Ectodermal cell (in vitro differentiated cells): Measurements from ENCODE around the gene SKP1.

ENCODE experiments used
- H3K27ac ChIP-seq: 2 replicates; pipeline ENCODE4 v1.7.0; 2013; ENCODE audit warnings: mild to moderate bottlenecking, low read depth, low read length; ENCODE audit not compliant: insufficient read depth, poor library complexity, severe bottlenecking
- H3K27me3 ChIP-seq: 2 replicates; pipeline ENCODE4 v1.7.0; 2013; ENCODE audit warnings: mild to moderate bottlenecking, low read length; ENCODE audit not compliant: insufficient read depth, control insufficient read depth, poor library complexity, severe bottlenecking
- H3K36me3 ChIP-seq: one replicate; pipeline ENCODE4 v1.7.0; 2013; ENCODE audit warnings: low read length; ENCODE audit not compliant: control insufficient read depth, insufficient read depth
- H3K4me1 ChIP-seq: one replicate; pipeline ENCODE4 v1.7.0; 2013; ENCODE audit warnings: low read length; ENCODE audit not compliant: control insufficient read depth, insufficient read depth
- H3K4me3 ChIP-seq: 2 replicates; pipeline ENCODE4 v1.7.0; 2013; ENCODE audit warnings: low read depth, low read length, control low read depth; ENCODE audit not compliant: insufficient read depth
- H3K9me3 ChIP-seq: 2 replicates; pipeline ENCODE4 v1.7.0; 2013; ENCODE audit warnings: mild to moderate bottlenecking, low read length, moderate library complexity; ENCODE audit not compliant: control insufficient read depth
- WGBS, 2 experiments: methylation state at CpG; one replicate each; pipeline ENCODE4 v1.1.7; 2013; ENCODE audit warnings: missing lambda C conversion rate in 2 of 2; 5-methylcytosine and 5-hydroxymethylcytosine counted together

Gene SKP1

GRCh38 chr5:134151723-134152122, 25.0 kb downstream of the SKP1 start:
- whole genome bisulfite sequencing, 2 experiments = 95 to 97% methylated on average over 3 of the region's 3 CpGs
- no peak overlapping the region for H3K27ac ChIP-seq
- no peak overlapping the region for H3K4me3 ChIP-seq
- H3K27me3 ChIP-seq = no peaks in the 10 kb centered on the region
- H3K4me1 ChIP-seq = no peaks in the 10 kb centered on the region
- H3K36me3 ChIP-seq = peaks cover 28% of the 10 kb centered on the region
- H3K9me3 ChIP-seq = no peaks in the 10 kb centered on the region

GRCh38 chr5:134149571-134150303, 27.0 kb downstream of the SKP1 start:
- H3K36me3 ChIP-seq = peaks cover 18% of the 10 kb centered on the region
- H3K9me3 ChIP-seq = no peaks in the 10 kb centered on the region
- no peak overlapping the region for H3K27ac ChIP-seq
- H3K4me3 ChIP-seq = no peak overlapping the region
- H3K4me1 ChIP-seq = no peaks in the 10 kb centered on the region
- no peaks in the 10 kb centered on the region for H3K27me3 ChIP-seq
- WGBS, 2 experiments = 89 to 93% methylated on average over 4 of the region's 4 CpGs

GRCh38 chr5:134148986-134149539, 27.7 kb downstream of the SKP1 start:
- no peaks in the 10 kb centered on the region for H3K27me3 ChIP-seq
- no peak overlapping the region for H3K27ac ChIP-seq
- no peaks in the 10 kb centered on the region for H3K9me3 ChIP-seq
- 94% methylated on average over 6 of the region's 6 CpGs for WGBS, 2 experiments
- peaks cover 15% of the 10 kb centered on the region for H3K36me3 ChIP-seq
- no peaks in the 10 kb centered on the region for H3K4me1 ChIP-seq
- no peak overlapping the region for H3K4me3 ChIP-seq

- Histone ChIP-seq H3K4me3 (no peak overlapping the region), H3K27me3 (no peaks in the 10 kb centered on the region), H3K4me1 (no peaks in the 10 kb centered on the region), H3K9me3 (no peaks in the 10 kb centered on the region), H3K27ac (no peak overlapping the region), H3K36me3 (peaks cover 12% of the 10 kb centered on the region)
- 82 to 92% methylated on average over 2 of the region's 2 CpGs for WGBS, 2 experiments
Measured at GRCh38 chr5:134148316-134148715, 28.4 kb downstream of the SKP1 start.

- H3K4me1 ChIP-seq = no peaks in the 10 kb centered on the region
- peaks cover 10% of the 10 kb centered on the region for H3K36me3 ChIP-seq
- H3K4me3 ChIP-seq = no peak overlapping the region
- no peak overlapping the region for H3K27ac ChIP-seq
- no peaks in the 10 kb centered on the region for H3K9me3 ChIP-seq
- WGBS, 2 experiments = 95% methylated on average over 4 of the region's 4 CpGs
- H3K27me3 ChIP-seq = no peaks in the 10 kb centered on the region
Measured at GRCh38 chr5:134146651-134147518, 29.9 kb downstream of the SKP1 start.

GRCh38 chr5:134145779-134146581, 30.8 kb downstream of the SKP1 start:
- WGBS, 2 experiments = 95% methylated on average over 13 of the region's 13 CpGs
- H3K27me3 ChIP-seq = no peaks in the 10 kb centered on the region
- H3K36me3 ChIP-seq = peaks cover 10% of the 10 kb centered on the region
- H3K4me1 ChIP-seq = no peaks in the 10 kb centered on the region
- no peak overlapping the region for H3K27ac ChIP-seq
- H3K9me3 ChIP-seq = no peaks in the 10 kb centered on the region
- H3K4me3 ChIP-seq = no peak overlapping the region

GRCh38 chr5:134145041-134145757, 31.6 kb downstream of the SKP1 start:
- no peaks in the 10 kb centered on the region for H3K27me3 ChIP-seq
- no peaks in the 10 kb centered on the region for H3K4me1 ChIP-seq
- WGBS, 2 experiments = 82 to 88% methylated on average over 1 of the region's 1 CpG
- H3K9me3 ChIP-seq = no peaks in the 10 kb centered on the region
- peaks cover 8% of the 10 kb centered on the region for H3K36me3 ChIP-seq
- no peak overlapping the region for H3K27ac ChIP-seq
- no peak overlapping the region for H3K4me3 ChIP-seq

GRCh38 chr5:134143944-134144941, 32.5 kb downstream of the SKP1 start:
- Histone ChIP-seq H3K4me1 (no peaks in the 10 kb centered on the region), H3K4me3 (no peak overlapping the region), H3K9me3 (no peaks in the 10 kb centered on the region), H3K27ac (no peak overlapping the region), H3K36me3 (peaks cover 4% of the 10 kb centered on the region), H3K27me3 (no peaks in the 10 kb centered on the region)
- 92 to 94% methylated on average over 10 of the region's 10 CpGs for WGBS, 2 experiments
